ENCODE results near the gene ABHD1.

The ABHD1 gene

DNA sequence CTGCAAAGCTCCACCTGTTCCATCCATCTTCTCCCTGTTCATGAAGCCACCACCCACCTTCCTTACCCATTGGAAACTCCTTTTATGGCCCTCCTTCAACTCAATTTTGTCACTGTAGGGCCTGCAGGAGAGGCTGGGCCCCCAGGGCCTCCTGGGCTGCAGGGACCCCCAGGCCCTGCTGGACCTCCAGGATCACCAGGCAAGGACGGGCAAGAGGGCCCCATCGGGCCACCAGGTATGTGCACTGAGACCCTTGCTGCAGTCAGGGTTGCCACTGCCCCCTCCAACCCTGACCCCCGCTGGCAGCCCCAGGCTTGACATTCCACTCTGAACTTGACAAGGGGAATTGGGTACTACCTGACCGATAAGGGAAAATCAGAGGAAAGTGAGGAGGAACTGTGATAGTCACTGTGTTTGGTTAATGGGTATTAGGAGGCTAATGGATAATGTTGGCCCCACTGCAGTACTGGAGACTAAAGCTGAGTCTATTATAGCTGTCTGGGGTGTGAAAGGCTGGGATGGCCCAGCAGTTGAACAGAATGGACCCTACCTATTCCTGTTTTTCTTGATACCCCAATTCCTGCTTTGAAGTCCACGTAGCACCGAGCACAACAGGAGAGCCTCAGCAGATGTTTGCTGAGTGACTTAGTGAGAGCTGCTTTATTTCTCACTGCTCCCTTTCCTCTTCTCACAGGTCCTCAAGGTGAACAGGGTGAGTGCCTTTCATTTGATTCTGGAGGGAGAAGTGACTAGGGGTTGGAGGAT lies 39.1 kb upstream of the ABHD1 start:
- DNase-seq (ENCODE audit: low read depth), result no peak
- TF ChIP-seq, protein P1, sequence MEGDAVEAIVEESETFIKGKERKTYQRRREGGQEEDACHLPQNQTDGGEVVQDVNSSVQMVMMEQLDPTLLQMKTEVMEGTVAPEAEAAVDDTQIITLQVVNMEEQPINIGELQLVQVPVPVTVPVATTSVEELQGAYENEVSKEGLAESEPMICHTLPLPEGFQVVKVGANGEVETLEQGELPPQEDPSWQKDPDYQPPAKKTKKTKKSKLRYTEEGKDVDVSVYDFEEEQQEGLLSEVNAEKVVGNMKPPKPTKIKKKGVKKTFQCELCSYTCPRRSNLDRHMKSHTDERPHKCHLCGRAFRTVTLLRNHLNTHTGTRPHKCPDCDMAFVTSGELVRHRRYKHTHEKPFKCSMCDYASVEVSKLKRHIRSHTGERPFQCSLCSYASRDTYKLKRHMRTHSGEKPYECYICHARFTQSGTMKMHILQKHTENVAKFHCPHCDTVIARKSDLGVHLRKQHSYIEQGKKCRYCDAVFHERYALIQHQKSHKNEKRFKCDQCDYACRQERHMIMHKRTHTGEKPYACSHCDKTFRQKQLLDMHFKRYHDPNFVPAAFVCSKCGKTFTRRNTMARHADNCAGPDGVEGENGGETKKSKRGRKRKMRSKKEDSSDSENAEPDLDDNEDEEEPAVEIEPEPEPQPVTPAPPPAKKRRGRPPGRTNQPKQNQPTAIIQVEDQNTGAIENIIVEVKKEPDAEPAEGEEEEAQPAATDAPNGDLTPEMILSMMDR (conservative IDR thresholded peaks at IDR 0.05; ENCODE audit: low read length), result no peak
- no peak overlapping the region for H3K4me3 ChIP-seq (ENCODE audit: low read length)

DNA sequence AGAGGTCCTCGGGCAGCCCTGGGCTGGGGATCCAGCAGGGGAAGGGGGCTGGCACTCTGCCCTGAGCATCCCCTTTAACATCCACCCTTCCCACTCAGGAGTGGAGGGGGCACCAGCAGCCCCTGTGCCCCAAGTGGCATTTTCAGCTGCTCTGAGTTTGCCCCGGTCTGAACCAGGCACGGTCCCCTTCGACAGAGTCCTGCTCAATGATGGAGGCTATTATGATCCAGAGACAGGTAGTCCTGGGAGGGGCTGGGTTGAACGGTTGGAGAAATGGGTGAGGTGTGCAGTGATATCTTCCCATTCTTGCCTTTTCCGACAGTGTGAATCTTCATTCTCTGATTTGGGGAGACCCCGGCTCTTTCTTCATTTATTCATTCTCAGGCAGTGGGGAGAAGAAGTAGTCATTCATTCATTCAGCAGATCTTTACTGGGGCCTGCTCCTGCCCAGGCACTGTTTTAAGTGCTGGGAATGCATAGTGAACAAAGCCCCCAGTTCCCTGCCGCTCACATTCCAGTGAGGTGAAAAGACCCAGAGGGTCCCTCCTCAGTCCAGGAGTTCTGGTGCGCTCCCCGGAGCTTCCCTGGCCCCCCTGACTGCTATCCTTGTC lies 38.4 kb upstream of the ABHD1 start:
- H3K4me3 ChIP-seq (ENCODE audit: low read length), result peak overlapping the region; percentile 50
- DNase-seq (ENCODE audit: low read depth), result no peak
- TF ChIP-seq, protein P1 (conservative IDR thresholded peaks at IDR 0.05; ENCODE audit: low read length), result no peak

DNA sequence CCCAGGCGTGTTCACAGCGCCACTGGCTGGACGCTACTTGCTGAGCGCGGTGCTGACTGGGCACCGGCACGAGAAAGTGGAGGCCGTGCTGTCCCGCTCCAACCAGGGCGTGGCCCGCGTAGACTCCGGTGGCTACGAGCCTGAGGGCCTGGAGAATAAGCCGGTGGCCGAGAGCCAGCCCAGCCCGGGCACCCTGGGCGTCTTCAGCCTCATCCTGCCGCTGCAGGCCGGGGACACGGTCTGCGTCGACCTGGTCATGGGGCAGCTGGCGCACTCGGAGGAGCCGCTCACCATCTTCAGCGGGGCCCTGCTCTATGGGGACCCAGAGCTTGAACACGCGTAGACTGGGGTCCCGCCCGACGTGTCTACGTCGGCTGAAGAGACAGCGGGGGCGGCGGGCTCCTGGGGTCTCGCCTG lies 37.9 kb upstream of the ABHD1 start:
- TF ChIP-seq, protein P1 (conservative IDR thresholded peaks at IDR 0.05; ENCODE audit: low read length), result peak; percentile 47
- H3K4me3 ChIP-seq (ENCODE audit: low read length), result peak overlapping the region; percentile 50
- DNase-seq (ENCODE audit: low read depth), result peak; percentile 68

DNA sequence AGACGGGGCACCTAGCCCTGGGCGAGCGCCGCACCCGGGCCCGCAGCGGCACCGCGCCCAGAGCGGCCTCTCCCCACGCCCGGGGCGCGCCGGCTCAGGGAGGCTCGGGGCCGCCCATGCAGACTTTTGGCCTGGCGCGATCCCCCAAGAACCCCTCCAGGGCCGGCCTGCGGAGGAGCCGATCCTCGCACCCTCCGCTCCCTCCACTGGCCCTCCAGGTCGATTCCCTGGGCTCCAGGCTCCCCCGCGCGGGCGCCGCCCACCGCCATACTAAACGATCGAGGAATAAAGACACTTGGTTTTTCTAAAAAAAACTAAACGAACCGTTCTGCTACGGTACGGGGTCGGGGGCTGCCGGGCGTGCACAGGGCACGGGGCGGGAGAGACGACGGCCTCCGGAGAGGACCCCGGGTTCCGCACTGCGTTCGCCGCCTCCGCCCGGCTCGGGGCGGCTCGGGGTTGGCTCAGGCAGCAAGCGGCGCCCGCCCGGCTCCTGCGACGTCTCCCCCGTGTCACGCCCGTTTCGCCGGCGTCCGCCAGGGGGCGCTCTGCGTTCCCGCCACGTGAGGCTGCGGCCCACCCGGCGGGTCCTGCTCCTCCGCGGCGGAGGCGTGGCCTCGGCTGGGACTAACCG lies 37.4 kb upstream of the ABHD1 start:
- H3K4me3 ChIP-seq (ENCODE audit: low read length), result peak overlapping the region; percentile 58
- DNase-seq (ENCODE audit: low read depth), result peak; percentile 86
- TF ChIP-seq, protein P1 (conservative IDR thresholded peaks at IDR 0.05; ENCODE audit: low read length), result peak; percentile 53

DNA sequence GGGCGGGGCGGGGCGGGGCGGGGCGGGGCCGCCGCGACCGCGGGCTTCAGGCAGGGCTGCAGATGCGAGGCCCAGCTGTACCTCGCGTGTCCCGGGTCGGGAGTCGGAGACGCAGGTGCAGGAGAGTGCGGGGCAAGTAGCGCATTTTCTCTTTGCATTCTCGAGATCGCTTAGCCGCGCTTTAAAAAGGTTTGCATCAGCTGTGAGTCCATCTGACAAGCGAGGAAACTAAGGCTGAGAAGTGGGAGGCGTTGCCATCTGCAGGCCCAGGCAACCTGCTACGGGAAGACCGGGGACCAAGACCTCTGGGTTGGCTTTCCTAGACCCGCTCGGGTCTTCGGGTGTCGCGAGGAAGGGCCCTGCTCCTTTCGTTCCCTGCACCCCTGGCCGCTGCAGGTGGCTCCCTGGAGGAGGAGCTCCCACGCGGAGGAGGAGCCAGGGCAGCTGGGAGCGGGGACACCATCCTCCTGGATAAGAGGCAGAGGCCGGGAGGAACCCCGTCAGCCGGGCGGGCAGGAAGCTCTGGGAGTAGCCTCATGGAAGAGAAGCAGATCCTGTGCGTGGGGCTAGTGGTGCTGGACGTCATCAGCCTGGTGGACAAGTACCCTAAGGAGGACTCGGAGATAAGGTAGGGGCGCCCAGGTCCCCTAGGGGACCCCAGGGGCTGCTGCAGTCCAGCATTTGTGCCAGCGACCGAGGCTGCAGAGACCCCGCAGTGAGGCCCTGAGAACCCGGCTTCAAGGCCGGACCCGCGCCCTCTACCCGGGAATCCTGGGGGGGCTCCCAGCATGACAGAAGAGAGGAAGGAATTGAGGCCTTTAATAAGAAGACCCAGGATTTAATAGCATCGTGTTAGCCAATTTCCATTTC lies 36.7 kb upstream of the ABHD1 start, which contains the start of gene KHK:
TSS of gene KHK (plus strand) at position 49 of the 870 bp plus-strand sequence. CDS start at position 537, 488 bp downstream.
- peak within 1 kb of the TSS; percentile 58 for H3K4me3 ChIP-seq (ENCODE audit: low read length)
- DNase-seq (ENCODE audit: low read depth), result no peak
- TF ChIP-seq, protein P1 (conservative IDR thresholded peaks at IDR 0.05; ENCODE audit: low read length), result no peak

DNA sequence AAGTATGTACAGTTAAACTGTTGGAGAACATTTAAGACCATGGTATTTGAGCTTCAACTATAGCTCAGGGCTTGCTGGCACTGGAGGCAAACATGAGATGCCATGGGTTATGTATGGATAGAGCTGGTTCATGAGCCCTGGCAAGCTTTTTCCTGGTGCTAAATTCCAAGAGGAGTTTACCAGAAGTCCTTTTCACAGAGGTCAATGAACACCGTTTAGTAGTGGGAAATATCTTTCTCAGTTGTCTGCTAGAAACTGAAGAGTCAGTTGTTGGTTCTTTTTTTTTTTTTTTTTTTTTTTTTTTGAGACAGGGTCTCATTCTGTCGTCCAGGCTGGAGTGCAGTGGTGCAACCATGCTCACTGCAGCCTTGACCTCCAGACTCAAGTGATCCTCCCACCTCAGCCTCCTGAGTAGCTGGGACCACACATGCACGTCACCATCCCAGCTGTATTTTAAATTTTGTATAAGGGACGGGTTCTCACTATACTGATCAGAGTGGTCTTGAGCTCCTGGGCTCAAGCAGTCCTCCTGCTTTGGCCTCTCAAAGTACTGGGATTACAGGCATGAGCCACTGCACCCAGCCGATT lies 35.7 kb upstream of the ABHD1 start:
- no peak for DNase-seq (ENCODE audit: low read depth)
- TF ChIP-seq, protein P1 (conservative IDR thresholded peaks at IDR 0.05; ENCODE audit: low read length), result no peak
- H3K4me3 ChIP-seq (ENCODE audit: low read length), result no peak overlapping the region

Data from AG10803 (cell line).